GM06990 (cell line): ENCODE results near the gene ECHDC3.

Experiments
- DNase-seq: peaks from one replicate; pipeline ENCODE4 v3.0.0-alpha.2; 2011; ENCODE audit not compliant: insufficient read length; ENCODE audit errors: extremely low read depth
- H3K27me3 ChIP-seq: replicated peaks from 2 replicates; pipeline ENCODE4 v1.6.0; 2011; ENCODE audit warnings: low read length; ENCODE audit not compliant: control insufficient read depth, insufficient read depth
- H3K36me3 ChIP-seq: 2 replicates; pipeline ENCODE4 v1.5.1; 2011; ENCODE audit warnings: low read length; ENCODE audit not compliant: control insufficient read depth, insufficient read depth
- H3K4me3 ChIP-seq: replicated peaks from 2 replicates; pipeline ENCODE4 v1.5.1; 2011; ENCODE audit warnings: low read depth, mild to moderate bottlenecking, control low read depth, low read length
- TF ChIP-seq, protein P1 (sequence below): IDR thresholded peaks from 2 replicates; pipeline ENCODE4 v1.5.1; 2011; ENCODE audit warnings: low read length, control low read depth, mild to moderate bottlenecking, inconsistent platforms; ENCODE audit not compliant: insufficient read depth, poor library complexity, severe bottlenecking

The ECHDC3 gene

DNA sequence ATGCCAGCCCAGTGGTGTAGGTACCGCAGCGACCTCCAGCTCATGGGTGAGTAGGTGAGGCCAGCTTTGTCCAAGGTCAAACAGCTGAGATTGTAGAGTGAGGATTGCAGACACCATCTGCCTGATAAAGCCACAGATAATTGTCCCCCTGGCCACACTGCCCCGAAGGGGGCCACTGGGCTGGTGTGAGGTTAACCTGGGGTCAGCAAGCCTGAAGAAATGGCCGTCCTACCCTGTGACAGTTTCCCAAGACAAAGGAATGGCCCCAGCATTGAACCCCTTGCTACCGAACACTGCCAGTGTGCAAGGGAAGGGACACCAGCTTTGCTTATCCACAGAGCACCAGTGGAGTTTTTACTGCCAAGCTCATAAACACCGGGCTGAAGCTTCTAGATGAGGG lies 23.0 kb downstream of the ECHDC3 start:
- no peak for DNase-seq
- TF ChIP-seq, protein P1, sequence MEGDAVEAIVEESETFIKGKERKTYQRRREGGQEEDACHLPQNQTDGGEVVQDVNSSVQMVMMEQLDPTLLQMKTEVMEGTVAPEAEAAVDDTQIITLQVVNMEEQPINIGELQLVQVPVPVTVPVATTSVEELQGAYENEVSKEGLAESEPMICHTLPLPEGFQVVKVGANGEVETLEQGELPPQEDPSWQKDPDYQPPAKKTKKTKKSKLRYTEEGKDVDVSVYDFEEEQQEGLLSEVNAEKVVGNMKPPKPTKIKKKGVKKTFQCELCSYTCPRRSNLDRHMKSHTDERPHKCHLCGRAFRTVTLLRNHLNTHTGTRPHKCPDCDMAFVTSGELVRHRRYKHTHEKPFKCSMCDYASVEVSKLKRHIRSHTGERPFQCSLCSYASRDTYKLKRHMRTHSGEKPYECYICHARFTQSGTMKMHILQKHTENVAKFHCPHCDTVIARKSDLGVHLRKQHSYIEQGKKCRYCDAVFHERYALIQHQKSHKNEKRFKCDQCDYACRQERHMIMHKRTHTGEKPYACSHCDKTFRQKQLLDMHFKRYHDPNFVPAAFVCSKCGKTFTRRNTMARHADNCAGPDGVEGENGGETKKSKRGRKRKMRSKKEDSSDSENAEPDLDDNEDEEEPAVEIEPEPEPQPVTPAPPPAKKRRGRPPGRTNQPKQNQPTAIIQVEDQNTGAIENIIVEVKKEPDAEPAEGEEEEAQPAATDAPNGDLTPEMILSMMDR: no peak
- H3K4me3 ChIP-seq: no peak overlapping the region

DNA sequence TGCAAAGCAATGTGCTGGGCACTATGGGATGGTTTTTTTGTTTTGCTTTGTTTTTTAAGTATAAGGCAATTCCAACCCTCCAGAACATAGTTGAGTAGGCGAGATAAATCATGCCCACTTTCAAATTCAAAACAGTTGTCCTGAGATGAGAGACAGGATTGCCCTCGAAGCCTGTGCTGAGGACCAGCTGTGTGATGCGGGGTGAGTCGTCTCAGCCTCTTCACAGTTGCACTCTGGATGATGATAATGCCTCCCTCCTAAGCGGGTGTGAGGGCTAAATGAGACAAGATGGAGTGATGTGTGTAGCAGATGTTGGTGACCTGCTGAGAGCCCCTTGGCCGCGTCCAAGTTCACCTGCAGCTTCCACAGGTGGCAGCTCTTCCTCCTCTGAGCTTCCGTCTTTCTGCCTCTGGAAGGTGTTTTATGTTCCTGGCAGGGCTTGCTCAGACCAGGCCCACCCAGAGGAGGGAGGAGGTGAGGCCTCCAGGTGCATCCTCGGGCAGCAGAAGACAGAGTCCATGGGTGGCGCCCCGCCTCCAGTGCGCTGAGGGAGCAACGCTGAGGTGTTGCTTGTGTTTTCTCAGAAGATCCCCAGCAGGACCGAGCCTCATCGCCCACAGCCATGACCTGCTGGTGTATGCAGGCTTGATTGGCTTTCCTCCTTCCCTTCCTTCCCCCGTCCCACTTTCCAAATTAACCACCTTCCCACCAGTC lies 30.6 kb downstream of the ECHDC3 start:
- TF ChIP-seq, protein P1: no peak
- Histone ChIP-seq H3K36me3 (no peaks in the 10 kb centered on the region), H3K27me3 (peaks cover 1% of the 10 kb centered on the region), H3K4me3 (no peak overlapping the region)
- DNase-seq: no peak

More for the DNA sequence above, 23.0 kb downstream of the ECHDC3 start:
- Histone ChIP-seq H3K36me3 (no peaks in the 10 kb centered on the region), H3K27me3 (no peaks in the 10 kb centered on the region)

DNA sequence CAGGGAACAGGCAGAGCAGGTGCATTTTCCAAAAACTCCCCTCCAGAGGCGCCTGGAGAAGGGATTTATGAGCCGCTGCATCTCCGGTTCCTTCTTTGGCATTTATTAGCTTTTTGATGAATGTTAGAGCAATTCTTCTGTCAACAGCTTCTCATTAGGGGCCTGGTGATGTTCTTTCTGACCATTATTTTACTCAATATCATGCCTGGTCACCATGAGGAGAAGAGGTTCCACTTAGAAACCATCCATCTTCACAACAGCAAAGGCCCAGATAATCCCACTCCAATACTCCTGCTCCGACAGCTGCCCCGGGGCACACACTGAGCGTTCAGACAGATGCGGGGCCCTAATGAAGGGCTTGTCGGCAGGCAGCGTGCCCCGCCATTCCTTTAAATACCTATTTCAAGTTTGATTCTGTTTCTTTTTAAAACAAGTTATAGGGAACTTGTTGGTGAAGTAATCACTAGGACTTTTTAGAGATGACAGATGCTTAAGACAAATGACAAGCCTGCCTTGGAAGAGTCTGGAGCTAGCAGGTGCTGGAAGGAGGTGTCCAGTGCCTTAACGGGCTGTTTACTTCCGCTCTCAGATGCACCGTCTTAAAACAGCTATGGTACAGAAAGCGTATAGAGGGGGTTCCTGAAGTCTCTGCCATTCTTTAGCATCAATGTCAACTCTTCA lies 31.7 kb downstream of the ECHDC3 start:
- peaks cover 1% of the 10 kb centered on the region for H3K27me3 ChIP-seq
- DNase-seq: no peak
- H3K4me3 ChIP-seq: no peak overlapping the region
- H3K36me3 ChIP-seq: no peaks in the 10 kb centered on the region
- TF ChIP-seq, protein P1: no peak

DNA sequence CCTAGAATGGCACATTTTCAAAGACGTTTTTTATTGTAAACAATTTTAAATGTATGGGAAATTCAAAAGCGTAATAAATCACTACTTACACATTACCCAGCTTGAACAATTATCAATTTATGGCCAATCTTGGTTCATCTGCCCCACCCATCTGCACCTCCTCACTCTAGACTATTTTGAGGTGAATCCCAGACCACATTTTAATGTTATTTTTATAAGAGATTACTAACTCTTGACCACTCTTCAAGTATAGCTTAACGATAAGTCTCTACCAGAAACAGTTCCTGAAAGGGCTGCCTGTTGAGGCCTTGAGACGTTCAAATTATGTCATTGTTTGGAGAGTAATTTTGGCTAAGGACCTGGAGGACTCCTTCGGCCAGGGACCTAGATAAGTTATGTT lies 33.2 kb downstream of the ECHDC3 start:
- no peaks in the 10 kb centered on the region for H3K36me3 ChIP-seq
- TF ChIP-seq, protein P1: no peak
- DNase-seq: no peak
- H3K4me3 ChIP-seq: no peak overlapping the region
- H3K27me3 ChIP-seq: peaks cover 1% of the 10 kb centered on the region

DNA sequence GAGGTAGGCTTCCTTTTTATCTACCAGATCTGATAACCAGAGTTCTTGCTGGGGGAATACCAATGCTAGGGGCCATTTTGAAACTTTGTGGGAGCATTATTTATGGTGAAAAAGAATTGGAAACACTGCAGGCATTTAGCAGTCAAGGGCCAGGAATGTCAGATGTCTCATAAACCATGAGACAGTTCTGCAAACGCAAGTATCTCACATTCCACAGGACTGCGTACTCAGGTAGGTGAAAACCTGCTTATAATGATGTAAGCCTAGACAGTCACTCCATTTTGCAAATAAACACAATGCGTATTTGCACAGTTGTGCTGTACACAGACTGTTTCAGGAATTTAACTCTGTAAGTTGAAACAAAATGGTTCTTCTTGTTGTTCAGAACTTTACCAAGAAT lies 33.9 kb downstream of the ECHDC3 start:
- H3K36me3 ChIP-seq: no peaks in the 10 kb centered on the region
- TF ChIP-seq, protein P1: no peak
- H3K4me3 ChIP-seq: no peak overlapping the region
- no peak for DNase-seq
- H3K27me3 ChIP-seq: peaks cover 1% of the 10 kb centered on the region
